Activated CD4-positive, alpha-beta T cell treated with anti-CD3 and anti-CD28 coated beads, Interleukin-2, amount 50 U/mL, for 16 hours (primary cell): Measurements from ENCODE around the gene CCDC192.

Experiments used
- DNase-seq: peaks from one replicate; pipeline ENCODE4 v3.0.0-alpha.2; 2020

Gene CCDC192

DNA sequence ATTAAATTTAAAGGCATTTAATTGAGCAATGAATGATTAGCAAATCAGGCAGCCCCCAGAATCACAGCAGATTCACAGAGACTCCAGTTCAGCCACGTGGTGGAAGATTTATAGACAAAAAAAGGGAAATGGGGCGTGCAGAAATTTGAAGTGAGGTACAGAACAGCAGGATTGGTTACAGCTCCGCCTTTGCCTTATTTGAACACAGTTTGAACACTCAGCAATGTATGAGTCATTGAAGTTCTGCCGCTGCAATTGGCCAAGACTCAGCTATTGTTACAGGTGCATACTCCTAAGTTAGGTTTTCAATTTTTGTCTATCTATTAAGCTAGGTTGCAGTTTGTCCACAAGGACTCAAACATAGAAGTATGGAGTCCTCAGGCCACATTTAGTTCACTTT lies 222.7 kb downstream of the CCDC192 start:
- no peak for DNase-seq

DNA sequence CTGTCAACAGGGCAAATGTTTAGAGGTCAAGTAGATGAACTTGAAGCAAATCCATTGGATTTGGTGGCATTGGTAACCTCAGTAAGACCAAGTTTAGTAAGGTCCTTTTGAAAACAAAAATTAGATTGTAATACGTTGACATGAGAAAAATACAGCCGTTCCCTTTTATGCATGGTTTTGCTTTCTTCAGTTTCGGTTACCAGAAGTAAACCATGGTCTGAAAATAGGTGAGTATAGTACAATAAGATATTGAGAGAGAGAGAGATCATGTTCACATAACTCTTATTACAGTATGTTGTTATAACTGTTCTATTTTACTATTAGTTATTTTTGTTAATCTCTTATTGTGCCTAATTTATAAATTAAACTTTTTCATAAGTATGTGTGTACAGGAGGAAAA lies 223.8 kb downstream of the CCDC192 start:
- no peak for DNase-seq

DNA sequence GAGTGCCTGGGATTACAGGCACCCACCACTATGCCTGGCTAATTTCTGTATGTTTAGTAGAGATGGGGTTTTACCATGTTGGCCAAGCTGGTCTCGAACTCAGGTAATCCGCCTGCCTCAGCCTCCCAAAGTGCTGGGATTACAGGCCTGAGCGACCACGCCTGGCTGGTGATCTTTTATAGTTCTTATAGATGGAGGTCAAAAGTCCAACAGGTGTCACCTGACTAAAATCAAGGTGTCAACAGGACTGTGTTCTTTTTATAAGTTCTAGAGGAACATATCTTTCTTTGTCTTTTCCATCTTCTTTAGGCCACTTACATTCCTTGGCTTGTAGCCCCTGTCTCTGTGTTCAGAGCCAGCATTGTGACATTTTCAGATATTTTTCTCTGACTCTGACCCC lies 224.9 kb downstream of the CCDC192 start:
- no peak for DNase-seq

DNA sequence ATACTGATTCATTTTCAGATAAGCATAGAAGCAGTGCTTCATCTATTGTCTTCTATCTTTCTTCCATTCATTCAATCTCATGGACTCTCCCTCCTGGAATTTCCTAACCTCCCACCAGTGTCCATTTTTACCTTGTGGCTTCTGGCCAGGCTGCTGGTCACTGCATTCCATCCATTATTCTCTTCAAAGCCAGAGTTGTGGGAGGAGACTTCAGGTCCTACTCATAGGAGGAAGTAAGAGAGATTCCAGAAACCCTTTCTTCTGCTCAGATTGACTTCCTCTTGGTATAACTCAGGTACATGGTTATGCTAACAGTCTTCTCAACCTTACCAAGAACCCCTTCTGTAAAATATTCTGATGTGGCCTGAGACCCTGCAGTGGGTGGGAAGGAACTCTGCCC lies 227.1 kb downstream of the CCDC192 start:
- DNase-seq, result no peak

DNA sequence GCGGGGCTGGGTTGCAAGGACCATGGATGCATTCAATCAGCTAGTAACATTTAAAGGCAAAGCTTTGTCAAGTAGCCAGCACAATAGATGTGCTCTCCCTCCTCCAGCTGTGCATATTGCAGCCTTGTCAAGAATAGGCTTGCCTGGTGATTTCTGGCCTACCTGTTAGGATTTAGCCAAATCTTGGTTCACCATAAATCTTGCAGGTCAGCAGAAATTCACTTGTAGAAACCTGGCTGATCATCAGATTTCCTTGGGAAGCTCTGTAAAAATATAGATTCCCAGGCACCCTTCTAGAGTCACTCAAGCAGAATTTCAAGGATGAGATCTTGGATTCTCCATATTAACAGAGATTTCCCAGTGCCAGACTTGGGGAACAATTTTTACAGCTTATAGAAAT lies 228.2 kb downstream of the CCDC192 start:
- DNase-seq, result no peak

DNA sequence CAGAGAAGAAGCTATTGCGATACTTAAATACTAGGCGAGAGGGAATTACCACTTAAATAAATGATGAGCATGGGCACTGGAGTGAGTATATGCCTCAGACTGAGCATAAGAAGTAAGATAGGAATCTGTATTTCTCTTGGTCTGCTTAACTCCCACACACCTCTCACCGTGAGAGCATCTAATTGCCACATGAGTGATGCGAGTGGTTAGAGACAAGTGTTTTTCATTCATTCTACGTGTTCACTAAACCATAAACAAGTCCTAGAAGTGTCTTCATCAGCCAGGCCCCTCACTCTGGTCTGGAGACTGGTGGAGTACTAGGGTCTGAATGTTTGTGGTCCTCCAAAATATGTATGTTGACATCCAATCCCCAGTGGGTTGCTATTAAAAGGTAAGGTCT lies 230.2 kb downstream of the CCDC192 start:
- DNase-seq, result no peak

DNA sequence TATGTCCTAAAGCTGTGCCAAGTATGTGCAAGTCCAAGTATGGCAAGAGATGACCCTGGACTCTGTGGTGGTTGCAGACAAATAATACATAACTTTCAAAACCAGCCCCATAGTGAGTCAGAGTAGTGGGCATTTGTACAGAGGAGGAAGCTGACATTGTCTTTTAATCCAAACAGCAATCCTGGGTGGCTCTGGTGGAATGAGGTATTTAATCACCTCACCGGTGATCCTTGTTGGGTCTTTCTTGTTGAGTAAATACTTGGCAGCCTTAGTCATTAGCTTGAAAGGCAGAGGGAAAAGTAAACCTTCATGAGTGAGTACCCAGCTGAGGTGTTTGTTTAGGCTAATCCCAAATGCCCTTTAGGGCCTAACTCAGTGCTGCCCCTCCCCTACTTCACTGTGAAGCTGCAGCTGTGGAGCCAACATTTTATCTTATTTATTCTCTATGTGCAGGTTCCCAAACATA lies 231.6 kb downstream of the CCDC192 start:
- DNase-seq, result no peak

DNA sequence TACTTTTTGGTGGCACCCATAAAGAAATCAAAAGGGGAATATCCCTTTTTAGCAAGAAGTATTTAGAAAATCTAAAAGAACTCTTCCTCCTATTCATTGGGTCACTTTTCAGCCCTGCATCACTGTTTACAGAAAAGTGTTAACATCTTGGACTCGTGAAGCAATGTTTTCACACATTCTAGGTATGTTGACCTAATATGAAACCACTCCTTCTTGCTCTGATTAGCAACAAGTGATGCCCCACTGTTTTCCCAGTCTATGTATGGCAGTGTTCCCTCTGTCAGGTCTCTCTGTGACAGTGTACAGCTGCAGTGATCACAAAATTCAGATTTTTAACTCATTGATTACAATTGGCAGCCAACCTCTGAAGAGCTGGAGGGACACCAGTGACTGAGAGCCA lies 232.2 kb downstream of the CCDC192 start:
- no peak for DNase-seq

DNA sequence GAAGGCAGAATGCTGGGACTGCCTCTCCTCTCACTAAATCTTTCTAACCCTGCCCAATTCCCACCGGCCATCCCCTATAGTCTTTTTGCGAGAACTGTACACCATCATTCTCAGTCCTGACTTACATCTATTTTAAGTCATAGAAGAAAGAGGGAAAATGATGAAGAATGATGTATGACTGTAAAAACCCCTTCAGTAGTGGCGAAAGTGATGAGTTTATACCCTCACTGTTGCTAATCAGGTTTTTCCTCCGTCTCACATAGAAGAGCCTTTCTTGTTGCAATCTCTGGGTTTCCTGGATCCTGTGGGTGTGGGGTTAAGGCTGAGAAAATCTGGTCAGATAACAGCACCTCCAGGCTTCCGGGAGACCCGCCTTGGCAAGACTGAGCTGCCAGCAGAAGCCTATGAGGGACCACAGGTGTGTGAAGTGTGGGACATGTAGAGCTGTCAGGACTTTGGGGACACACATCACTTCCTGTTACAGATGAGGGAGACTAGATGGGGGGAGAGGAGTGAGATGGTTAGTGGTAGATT lies 233.3 kb downstream of the CCDC192 start:
- DNase-seq, result no peak

DNA sequence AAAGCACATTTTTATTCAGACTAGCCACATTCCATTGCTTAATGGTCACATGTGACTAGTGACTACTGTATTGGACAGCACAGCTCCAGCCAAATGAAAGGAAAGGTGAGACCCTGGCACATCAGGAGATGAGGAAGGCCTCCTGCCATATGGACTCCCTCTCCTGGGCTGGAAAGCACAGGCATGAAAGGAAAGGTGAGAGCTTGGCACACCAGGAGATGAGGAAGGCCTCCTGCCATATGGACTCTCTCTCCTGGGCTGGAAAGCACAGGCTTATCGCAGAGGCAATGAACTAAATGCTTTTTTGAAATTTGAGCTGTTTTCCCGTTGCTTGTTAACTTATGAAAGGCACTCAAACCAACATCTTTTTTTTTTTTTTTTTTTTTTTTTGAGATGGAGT lies 235.6 kb downstream of the CCDC192 start:
- no peak for DNase-seq

DNA sequence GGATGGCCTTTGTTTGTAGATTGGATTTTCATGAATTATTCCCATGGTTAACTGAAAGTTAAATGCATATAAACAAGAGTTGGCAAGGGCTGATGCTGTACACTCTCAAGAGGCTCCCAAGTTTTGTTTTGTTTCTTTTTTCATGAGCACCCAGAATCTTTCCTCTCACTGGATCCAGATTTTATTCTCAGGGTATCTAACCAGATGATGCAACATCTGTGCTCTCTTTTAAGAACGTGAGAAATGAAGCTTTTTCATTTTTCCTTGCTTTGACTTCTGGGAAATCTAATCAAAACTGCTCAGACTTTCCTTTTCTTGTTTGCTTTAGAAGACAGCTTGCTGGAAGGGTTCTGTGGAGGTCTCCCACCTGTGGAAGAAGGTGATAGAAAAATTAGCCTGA lies 237.7 kb downstream of the CCDC192 start:
- no peak for DNase-seq

DNA sequence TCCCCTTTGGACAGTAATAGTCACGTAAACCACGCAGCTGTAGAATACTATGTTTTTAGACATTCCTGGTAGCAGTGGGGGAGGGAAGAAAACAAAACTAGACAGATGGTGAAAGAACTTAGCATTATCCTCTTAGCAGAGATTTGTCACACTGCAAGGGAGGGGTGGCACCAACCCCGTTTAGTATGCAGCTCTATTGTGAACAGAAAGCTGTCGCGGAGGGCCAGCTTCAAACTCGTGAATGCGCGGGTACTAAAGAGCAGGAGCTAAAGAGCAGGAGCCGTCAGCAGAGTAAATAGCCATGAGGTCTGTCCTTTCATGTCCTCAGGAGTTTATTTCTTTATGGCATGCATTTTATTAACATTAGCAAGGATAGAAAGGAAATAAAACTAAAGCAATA lies 238.5 kb downstream of the CCDC192 start:
- DNase-seq, result no peak

DNA sequence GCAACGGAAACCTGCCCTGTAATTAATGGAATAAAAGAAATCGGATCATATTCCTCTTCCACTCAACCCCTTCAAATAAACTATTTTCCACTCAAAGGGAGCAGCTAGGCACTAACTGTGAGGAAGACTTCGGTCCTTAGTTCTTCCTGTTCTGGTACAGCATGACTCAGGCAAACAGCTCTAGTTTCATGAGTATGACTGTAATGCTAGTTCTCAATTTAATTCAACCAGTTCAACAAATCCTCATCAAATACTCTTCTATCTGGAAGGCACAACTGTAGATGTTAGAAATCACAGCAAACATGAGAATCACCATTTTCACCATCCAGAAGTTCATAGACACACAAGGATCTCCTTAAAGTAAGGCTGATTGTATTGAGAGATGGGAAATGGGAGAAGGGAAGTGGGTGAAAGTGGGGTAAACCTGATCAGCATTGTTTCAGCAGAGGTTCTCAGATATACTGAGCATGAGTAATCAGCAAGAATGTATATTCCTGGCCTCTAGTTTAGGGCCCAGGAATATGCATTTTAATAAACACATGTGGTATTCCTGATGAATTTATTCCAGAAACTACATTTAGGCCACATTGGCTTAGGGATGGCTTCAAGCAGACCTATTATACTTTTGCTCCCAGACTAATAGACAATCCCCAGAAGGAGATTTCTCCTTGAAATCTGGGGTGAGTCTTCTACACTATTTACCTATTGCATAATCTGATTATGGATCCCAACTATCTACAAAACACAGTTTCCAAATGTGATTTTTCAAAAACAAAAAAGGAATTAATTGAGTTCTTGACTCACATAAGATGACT lies 239.3 kb downstream of the CCDC192 start:
- peak; percentile 3 for DNase-seq

DNA sequence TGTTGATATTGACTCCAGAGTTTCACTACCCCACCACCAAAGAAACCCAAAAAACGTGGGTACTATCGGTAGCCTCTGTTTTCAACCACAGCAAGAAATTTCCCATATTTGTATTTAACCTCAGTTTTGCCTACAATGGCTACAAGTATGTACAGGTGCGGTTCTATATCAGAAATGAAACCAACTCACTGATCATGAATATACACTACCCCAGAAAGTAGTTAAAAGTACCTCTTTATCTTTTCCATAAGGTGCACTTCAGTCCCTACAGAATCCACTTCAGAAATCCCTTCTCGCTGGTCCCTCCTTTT lies 239.8 kb downstream of the CCDC192 start:
- DNase-seq, result no peak

DNA sequence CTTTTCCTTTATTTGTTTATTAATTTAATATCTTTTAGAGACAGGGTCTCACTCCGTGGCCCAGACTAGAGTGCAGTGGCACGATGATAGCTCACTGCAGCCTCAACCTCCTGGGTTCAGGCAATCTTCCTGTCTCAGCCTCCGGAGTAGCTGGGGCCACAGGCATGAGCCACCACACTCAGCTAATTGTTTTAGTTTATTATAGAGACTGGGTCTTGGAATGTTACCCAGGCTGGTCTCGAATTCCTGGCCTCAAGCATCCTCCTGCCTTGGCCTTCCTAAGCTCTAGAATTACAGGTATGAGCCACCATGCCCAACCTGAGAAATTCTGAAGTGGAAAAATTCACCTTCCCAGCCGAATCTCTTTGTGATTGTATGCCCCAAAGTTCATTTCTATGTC lies 240.9 kb downstream of the CCDC192 start:
- no peak for DNase-seq

DNA sequence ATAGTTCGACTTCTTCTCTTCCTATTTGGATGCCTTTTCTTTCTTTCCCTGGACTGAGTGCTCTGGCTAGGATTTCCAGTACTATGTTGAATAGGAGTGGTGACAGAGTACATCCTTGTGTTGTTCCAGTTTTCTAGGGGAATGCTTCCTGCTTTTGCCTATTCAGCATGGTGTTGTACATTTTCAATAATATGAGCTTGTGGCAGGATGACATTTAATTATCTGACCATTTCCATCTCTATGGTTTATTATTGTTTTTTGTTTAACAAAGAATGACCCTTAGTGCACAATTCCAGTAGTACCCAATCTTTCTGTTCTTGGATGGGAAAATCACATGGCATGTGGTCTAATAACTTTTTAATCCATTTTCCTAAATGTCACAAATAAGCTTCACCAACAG lies 244.8 kb downstream of the CCDC192 start:
- no peak for DNase-seq

DNA sequence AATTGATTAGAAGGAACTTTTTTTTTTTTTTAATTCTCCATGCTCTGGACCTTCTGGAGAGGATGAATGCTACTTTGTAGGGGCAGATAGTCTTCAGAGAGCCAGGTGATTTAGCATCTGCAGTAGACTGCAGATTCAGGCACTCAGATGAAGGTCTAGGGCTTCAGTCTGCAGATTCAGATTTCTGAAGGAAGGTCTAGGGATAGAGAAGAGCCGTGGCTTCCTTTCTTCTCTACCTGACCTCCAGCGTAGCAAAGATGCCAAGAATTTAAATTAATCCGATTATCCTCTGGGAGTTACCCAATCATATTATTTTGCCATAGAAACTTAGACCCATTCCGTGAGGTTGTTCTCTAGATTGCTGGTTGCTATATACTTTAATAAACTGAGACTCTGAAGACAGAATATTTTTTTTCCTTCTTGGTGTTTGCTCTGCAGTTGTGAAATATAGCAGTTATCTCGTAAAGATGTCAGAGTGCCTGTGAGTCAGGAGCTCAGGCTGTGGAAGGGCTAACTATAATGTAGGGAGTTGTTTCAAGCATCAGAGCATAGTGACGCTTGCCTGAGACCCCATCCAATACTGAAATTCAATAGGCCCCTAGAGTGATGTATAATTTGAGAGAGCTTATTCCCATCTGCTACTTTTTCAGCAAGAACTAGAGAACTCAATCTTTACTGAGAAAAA lies 247.7 kb downstream of the CCDC192 start:
- DNase-seq, result no peak

DNA sequence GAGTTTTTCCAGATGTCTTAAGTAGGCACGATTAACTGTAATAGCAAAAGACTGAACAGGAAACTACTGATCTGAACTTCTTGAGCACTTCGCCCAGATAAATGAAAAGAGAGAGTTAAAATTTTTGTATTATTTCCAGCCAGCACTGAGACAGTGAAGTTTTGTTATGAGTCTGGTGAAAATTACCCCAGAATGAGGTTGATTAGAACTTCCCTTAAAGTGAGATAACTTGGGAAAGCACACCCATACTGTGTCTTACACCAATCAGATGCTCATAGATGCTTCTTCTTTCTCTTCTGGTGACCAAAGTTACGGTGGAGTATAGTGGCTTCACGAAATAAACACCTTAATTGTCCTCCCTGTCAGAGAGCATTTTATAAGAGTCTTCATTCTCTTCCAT lies 248.6 kb downstream of the CCDC192 start:
- no peak for DNase-seq

DNA sequence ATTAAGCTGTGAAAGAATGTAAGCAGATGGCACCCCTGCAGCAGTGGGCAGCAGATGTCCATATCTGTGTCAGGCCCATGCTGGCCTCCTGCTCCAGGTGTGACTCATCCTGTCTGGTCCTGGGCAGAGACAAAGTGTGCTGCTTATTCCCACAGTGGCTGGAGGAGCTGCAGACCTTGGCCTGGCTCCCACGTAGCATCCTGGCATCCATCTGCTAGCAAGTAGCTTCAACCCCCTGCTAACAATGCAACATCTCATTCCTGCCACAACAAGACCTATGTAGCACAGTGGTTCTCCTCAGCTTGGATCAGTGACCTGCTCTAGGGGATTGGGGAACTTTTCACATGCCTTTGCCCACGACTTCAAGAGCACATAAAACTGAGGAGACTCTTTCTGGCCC lies 254.0 kb downstream of the CCDC192 start:
- DNase-seq, result no peak

DNA sequence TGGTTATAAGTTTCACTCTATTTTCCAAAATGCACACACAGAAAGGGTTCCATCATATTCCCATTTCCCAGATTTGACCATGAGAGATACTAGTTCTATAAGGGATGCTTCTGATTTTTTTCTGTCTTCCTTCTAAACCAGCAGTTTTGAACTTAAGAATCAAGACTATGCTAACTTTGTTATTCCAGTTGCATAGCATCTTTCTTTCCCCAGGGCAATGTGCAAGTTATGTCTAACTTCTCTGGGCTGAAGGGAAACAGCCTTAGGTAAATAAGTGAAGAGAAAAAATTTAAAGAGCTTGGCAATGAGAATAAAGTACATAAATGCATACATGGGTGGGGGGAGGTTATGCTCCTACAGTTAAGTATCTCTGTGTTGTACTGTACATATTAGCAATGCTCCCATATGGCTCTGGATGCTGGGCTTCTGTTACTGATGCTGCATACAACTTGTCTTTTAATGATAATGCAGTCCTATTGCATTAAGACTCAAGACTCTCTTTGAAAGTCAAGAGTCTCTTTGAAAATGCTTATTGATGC lies 254.6 kb downstream of the CCDC192 start:
- no peak for DNase-seq

DNA sequence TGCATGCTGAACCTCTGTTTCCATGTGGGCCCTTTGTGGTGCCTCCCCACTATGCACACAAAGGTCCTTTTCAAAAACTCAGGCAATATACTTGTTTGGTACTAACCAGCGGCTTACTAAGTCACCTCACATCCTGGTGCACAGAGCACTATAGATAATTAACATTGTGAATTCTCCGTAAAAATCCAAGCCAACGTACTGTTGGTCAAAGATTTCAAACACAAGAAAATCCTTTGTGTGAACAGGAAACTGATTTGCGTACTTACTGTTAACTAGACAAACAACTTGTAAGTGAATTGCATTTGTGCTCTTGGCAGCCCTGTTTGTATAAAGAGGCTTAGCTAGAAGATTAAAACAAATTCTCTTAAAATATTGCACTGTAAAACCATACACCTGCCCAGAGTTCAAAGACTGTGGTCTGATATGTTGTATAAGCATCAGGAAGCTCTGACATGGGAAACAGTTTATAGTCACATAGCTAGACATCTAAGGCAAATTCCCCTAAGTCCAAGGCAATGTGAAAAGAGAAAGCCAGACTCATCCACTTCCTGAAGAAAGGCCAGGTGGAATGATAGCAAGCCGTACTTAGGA lies 255.3 kb downstream of the CCDC192 start:
- DNase-seq, result no peak

DNA sequence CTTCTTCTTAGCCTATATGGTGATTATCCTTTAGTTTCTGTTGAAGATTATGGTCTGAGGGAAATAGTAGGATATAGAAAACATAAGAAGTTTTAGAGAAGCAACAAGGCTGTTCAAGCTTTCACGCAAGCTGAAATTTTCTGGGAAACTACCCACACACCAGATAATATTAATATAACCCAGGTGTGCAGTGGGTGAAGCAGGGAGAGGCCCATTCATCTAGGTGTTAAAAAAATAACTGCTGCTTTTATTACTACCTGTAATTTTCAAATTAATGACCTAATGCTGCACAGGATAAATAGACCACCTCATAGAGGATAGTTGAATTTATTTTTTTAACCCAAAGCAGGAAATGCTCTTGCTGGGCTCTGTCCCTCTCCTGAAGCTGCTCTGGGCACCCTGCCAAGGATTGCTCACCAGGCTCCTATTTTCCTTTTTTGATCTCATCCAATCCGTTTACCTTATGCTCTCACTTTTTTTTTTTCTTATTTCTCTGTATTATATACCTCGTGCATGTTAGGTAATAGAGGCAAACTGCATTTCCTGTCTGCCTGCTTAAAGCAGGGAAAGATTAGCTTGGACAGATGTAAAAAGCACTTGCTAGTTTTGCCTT lies 256.1 kb downstream of the CCDC192 start:
- no peak for DNase-seq

DNA sequence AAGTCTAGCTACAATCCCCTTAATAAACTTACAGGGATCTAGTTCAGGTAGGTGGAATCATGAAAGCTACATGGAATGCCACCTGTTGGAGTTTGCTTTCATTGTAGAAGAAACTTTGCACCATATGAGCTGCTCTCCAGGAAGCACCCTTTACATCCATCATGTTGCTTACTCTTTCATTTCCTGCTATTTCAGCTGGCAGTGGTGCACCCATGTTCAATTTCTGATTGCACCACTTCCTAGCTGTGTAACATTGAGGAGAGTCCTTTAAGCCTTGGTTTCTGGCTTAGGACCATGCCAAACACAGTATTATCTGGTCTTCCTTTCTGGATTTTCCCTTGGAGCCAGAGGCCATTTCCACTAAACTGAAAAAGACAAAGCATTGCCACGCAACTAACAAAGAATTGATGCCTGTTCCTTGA lies 257.1 kb downstream of the CCDC192 start:
- no peak for DNase-seq
